HG03095 (cell line): ENCODE measurements around the gene NKD2.
"Not testable (repeated sequence)": the region's sequence is repeated elsewhere in the genome, so short reads cannot be mapped to it uniquely, and the experiment has no call there.

Source experiments
- ATAC-seq: cut with Tn5 transposase; IDR thresholded peaks from one replicate; pipeline ENCODE4 v1.9.1; 2021; ENCODE audit warnings: moderate library complexity; ENCODE audit not compliant: unreplicated experiment

NKD2 gene

DNA sequence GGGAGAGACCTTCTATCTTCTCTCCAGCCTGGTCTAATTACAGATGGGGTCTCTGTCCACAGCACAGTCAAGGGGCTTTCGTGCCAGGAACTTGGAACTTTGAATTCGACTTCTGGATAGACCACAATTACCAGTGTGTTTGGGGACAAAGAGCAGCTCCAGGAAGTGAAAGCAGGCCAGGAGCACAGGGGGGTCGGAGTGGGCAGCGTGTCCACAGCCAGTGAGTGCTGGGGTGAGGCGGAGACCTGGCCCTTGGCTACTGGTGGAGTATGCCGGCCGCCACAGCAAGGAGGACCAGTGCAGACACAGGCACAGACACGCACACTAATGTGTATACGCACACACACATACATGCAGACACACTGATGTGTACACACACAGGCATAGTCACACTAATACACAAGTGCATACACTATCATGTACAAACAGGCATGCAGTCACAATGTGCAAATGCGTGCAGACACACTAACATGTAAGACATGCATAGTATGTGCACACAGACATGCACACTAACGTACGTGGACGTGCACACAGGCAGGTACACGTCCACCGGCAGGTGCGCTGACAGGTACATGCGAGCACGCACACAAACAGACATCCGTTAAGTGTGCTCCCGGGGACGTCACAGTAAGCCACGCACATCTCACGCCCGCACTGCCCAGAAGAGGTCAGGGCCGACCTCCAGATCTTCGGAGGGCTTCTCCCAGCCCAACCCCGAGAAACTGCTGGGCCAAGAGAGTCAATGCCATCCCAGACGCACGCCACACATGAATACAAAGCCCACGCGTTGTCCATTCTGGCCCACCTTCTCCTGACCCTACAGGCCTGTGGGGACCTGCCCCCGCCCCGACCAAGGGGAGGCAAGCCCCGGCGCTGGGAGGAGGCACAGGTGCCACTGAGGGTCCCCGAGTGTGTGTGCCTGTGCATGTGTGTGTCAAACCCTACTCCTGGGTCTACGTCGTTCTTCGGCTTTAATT, 46.5 kb downstream of the NKD2 start:
- ATAC-seq: no peak

DNA sequence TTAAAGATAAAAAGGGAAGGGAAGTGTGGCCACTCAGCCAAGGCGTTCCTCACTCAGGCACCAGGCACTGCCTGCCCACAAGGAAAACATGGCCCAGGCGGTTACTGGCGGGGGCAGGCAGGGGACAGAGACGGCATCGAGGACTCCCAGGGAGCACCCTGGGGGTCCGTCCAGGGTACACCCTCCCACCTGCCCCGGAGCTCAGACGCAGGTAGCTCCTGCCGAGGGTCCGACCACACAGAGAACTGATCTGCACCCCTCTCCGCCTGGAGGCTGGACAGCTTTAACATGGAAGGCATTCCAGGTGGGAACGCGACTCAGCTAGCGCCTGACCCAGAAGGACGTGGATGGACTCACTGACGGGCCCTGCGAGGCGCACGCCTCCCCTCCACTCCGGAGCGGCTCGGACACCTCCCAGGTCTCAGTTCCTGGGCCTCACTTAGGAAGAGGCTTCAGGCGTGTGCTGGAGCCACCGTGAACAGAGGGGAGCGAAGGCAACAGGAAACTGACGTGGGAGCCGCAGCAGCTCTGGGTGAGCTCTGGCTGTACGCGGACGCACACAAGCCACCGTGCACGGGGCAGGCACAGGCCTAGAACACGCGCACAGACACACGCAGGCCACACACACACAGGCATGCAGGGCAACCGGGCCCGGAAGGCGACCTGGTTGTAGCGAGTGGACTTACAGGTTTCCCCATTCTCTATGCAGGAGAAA, 47.5 kb downstream of the NKD2 start:
- ATAC-seq: no peak

DNA sequence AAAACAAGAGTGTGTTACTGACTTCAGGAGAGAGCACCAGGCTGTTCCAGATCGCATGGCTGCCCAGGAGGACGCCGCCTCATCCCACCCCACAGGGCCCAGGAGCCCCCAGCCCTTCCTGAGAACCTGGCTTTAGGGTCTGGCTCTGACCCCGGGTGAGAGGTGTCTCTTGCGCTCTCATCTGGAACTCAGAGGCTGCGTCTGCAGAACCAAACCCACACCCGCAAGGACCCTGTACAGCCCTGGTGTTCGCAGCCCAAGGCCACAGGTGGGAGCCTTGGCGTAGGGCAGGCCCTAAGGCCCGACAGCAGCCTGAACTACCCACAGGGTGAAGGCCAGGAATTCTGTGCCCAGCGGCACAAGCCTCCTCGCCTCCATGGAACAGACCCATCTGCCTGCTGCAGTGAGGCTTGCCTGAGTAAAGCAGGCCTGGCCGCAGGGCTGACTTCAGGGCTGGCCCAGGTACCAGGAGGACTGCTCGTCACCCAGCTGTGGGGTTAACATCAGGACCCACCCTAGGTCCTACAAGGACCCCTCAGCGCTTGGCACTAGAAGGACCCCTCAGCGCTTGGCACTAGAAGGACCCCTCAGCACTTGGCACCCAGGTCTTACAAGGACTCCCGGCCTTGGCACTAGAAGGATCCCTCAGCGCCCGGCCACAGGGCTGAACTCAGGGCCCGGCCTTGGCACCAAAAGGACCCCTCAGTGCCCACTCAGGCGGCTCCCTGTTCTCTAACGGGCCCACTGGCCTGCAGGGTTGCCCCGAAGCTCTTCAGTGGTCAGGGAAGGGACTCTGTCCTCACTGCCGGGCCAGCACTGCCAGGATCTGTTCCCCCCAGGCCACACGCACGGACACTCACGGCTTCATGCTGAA, 48.2 kb downstream of the NKD2 start:
- no peak for ATAC-seq

DNA sequence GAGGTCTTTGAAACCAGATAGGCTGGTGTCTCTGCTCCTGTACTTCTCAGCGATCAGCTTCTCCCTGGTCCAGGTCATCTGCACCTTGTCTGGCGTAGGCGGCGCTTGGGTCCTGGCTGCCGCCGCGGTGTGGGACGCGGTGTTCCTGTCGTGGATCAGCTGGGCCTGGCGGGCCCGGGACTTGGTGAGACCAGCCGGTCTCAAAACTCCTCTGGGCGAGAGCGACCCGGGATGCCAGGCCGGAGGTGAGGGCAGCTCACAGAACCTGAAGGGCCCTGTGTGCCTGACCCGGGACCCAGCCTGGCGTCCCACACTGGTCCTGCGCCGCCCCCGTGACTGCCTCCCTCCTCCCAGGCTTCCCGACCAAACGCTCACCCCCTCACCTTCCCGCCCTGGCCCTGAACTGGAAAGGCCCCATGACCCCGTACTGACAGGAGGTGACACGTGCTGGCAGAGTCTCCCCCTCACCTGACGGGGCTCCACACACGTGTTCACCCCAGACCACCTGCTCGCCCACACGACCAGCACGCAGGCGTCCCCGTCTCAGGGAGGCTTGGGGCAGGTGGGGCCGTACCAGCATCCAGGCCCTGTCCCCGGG, 49.0 kb downstream of the NKD2 start:
- ATAC-seq: no peak

DNA sequence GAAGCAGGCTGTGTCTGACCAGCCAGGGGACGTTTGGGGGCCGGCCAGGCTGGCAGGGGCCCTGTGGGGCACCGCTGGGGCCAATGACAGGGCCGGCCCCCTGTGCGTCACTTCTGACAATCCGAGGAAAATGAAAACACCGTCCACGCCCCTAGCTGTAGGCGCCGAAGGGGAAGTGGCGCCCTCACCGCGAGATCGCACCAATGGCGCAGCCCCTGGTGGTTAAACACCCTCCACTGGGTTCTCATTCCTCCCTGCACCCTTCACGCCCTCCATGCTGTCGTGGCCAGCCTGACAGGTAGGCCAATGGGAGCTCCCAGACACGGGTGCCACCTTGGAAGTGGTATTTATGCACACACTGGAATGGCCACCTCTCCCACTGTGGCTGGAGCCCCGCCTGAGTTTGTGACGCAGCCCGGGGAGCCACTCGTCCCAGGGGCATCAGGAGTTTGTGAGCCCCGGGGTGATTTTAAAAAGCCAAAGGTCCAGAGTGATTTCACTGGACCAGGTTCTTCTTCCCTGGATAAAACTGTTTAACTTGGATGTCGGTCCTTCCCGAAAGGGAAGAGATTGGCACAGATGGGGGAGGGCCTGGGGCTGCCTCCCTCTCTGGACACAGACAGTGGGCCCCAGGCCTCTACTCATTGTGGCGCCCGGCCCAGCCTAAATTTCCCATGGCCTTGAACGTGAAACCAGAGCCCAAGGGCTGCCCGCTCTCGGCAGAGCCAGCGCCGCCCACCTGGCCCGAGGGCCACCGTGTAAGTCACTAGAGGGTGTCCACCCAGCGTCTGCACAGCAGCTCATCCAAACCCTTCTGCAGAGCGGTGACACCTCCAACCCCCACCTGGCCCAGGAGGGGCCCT, 49.7 kb downstream of the NKD2 start:
- no peak for ATAC-seq

DNA sequence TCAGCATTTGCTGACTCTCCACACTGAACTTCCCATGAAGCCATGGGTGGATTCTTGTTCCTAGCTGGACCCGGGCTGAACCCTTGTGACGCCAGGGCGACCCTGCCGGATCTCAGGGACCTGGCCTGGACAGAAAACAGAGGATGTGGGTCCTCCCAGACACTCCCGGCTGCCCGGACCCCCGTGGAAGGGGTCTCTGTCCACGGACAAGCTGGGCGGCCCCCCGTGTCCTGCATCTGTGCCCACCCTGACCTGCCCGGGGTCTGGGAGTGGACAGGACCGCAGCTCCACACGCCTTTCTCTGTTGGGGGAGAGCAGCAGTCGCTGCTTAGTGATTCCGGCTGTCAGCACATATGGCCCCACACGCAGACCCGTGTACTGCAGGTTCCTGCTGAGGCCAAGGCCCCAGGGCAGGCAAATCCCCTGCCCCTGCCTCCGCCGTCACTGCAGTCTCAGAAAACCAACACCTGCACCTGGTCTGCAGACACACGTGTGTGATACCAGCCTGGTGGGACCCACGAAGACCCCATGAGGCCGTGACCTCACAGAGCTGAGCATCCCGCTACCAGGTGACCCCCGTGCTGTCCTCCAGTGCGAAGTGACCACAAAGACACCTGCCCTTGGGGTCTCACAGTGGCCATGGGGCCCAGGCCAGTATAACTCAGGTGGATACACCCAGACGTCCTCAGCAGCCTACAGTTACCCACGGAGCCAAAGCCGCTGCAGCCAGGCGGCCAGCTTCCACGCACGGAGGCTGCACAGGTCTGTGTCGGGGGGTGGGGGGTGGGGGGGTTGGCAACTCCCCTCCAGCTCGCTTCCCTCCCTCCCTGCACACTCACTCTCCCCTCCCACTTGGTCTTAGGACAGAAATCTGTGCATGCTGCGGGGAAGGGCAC, 50.6 kb downstream of the NKD2 start:
- ATAC-seq: no peak

DNA sequence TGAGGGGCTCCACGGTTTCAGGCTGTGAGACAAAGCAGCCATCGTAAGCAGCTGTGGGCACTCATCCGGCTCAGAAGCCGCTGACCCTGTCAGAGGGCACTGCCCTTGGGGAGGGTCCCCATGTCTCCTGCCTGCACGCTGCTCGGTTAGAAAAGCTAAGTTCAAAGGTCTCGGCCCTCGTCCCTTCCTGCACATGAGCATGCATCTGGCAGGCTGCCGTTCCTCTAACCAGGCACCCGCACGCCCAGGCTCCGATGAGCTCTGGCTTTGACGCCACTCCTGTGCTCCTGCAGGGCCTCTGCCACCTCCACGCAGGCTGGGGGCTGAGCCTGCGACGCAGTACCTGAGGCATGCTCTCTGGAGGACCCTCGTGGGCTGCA, 51.3 kb downstream of the NKD2 start:
- ATAC-seq: no peak

DNA sequence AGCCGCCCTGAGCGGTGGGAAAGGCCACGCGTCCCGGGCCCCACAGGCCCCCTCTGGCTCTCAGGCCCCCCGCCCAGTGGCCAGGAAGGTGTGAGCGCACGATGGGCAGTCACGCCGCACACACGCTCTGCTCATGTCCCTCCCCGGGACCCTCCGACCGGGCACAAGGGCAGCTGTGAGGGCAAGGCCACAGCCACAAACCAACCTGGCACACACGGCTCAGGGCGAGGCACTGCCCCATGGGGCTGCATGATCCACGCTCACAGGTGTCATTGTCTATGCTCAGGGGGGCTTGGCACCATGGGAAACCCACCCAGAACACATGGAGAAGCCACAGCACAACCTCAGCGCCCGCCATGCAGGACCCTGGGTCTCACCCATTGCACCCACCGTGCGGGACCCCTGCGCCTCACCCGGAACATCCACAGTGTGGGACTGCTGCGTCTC, 52.0 kb downstream of the NKD2 start:
- ATAC-seq: no peak

DNA sequence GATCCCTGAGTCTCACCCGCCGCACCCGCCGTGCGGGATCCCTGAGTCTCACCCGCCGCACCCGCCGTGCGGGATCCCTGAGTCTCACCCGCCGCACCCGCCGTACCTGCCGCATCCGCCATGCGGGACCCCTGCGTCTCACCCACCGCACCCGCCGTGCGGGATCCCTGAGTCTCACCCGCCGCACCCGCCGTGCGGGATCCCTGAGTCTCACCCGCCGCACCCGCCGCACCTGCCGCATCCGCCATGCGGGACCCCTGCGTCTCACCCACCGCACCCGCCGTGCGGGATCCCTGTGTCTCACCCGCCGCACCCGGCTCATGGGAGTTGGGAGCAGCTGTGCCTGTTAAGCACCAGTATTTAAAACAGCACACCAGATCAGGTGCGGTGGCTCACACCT, 52.7 kb downstream of the NKD2 start:
- not testable (repeated sequence) for ATAC-seq

DNA sequence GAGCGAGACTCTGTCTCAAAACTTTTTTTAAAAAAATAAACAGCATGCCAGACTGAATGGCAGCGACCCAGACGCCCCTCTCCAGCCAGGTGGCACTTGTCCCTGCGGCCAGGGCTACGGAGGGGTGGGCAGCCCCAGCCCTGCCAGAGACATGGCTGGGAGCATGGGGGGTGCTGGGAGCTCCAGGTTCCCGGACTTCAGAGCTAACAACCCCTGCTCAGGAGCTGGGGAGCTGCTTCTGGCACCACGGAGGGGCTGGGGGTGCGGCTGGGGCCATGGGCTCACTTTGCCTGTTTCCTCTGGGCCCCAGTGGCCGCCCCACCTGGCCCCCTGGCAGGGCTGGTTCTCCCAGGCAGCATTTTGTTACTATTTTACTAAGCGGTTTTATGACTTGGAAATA, 53.3 kb downstream of the NKD2 start:
- no peak for ATAC-seq

DNA sequence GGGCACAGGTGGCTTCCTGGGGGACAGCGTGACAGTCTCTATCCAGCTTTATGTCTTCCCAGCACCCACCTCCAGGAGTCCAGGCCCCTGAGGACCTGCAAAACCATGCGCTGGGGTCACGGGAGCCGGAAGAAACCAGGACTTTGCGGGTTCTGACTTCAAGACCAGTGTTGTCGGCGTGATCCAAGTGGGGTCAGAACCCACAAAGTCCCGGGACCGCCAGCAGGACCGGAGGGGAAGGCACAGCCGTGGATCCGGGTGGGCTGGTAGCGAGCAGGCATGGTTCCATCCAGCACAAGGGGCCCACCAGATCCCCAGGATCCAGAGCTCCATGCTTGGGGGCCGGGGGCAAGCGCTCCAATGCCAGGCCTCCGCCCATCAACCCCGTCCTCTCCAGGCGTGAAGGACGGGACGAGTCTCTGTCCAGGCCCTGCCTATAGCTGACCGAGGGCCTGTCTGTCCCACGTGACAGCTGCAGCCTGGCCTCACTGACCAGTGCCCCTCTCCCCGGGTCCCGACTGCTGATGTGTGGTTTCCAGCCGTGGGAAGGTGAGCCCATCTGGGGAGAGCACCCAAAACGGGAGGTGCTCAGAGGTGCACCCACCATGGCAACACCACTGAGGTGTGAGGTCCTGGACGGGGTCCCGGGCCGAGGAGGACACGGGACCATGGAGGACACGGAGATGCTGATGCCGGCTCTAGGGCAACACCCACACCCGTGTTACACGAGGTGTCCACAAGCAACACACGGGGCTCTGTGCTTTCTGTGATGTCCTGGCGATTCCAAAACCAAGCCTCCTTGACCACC, 54.4 kb downstream of the NKD2 start:
- ATAC-seq: no peak

DNA sequence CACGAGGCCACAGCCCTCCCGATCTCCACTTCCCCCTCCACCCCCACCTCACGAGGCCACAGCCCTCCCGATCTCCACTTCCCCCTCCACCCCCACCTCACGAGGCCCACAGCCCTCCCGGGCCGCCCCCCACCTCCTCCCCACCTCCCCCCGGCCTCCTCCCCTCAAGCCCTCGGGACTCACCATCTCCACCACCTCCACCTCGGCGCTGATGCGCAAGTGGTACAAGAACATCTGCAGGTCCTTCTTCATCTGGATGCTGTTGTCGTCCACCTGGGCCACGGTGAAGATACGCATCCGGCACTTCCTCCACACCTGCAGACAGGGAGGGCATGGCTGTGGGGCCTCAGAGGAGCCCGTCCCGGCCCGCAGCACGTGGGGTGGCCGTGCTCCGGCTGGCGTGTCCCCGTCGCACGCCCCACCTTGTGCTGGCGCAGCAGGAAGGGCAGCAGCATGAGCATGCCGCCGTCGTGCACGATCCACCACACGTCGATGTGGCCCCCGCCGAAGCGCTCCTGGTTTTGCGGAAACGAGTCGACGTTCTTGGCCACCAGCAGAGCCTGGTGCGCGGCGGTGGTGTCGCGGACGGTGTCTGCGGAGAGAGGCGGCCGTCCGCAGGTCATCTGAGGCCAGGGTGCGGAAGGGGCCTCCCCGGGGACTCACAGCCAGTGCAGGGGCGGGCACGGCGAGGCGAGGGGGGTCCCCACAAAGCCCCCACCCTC, 55.2 kb downstream of the NKD2 start:
- ATAC-seq: no peak

DNA sequence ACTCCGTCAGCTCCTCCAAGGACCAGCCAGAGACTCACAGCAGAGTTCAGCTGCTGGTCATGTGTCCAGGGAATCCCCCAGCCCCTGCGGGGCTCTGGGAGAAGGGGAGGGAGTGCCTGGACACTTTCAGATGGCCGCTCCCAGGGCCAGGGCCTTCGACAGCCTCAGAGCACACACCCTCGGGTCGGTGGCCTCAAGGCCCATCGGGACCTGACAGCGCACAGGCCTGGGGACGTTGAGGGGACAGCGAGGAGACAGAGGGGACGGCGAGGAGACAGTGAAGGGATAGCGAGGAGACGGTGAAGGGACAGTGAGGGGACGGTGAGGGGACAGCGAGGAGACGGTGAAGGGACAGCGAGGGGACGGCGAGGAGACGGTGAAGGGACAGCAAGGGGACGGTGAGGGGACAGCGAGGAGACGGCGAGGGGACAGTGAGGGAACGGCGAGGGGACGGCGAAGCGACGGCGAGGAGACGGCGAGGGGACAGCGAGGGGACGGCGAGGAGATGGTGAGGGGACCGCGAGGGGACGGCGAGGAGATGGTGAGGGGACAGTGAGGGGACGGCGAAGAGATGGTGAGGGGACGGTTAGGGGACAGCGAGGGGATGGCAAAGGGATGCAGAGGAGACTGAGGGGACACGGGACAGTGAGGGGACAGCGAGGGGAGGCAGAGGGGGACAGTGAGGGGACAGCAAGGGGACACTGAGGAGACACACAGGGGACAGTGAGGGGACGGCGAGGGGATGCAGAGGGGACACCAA, 56.0 kb downstream of the NKD2 start:
- no peak for ATAC-seq

DNA sequence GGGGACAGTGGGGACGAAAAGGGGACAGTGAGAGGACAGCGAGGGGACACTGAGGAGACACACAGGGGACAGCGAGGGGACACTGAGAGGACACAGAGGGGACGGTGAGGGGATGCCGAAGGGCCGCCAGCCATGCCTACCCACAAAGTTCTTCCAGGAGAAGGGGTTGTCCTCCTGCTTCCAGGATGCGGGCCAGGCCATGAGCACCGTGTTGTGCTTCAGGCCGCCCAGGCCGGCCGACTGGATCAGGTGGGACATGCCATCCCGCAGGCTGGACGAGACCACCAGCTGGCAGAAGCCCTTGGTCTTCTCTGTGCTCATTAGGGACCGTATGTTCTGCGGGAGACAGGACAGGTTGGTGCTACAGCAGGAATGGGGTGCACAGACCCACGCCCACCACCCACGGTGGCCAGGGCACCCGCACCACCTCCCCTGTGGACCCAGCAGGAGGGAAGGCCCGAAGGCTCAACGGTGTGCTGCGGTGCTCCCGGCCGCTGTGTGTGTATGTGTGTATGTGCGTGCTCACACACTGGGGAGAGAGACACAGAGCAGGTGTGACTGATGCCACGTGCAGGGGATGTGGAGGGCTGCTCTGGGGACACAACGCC, 56.6 kb downstream of the NKD2 start:
- no peak for ATAC-seq

DNA sequence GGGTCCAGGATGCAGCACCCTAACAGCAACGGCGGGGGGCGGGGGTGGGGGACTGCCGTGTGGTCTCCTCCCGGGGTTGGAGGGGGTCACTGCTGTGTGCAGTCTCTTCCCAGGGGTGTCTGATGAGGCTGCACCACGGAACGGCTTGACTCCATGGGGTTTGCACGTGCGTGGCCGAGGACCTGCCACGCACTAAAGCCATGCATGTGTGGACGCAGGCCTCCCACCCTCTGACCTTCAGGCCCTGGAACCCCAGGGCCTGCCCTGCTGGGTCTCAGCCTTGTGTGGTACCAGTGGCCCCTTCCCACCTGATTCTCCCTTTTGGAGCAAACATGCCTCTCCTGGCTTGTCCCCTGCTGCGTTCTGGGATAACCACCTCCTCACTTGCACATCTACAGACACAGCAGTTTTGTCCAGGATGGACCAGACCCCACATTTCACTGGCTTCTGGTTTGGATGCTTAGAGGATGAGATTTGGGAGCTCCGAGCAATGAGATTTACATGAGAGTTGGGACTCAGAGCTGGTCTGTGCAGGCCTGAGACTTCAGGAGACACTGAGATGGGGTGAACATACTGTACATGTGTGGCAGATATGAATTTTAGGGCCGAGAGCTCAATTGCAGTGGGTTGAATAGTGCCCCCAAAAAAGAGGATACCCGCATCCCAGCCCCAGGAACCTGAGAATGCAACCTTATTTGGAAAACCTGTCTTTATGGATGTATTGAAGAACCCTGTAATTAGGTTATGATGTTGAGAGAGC, 57.5 kb downstream of the NKD2 start:
- no peak for ATAC-seq
